Mucosa of rectum (tissue), 2 donors: ENCODE data around the gene EIF2S3.

Source experiments
- H3K27ac ChIP-seq, 2 donors: one replicate each; pipeline ENCODE4 v1.7.0; 2013; ENCODE audit warnings: inconsistent platforms in 2 of 2, low read depth in 2 of 2, low read length in 2 of 2
- H3K27me3 ChIP-seq, 2 donors: one replicate each; pipeline ENCODE4 v1.7.0; 2013; ENCODE audit warnings: low read length in 2 of 2; ENCODE audit not compliant: control insufficient read depth in 2 of 2, insufficient read depth in 2 of 2
- H3K36me3 ChIP-seq, 2 donors: one replicate each; pipeline ENCODE4 v1.7.0; 2013; ENCODE audit warnings: low read length in 2 of 2; ENCODE audit not compliant: control insufficient read depth in 2 of 2, insufficient read depth in 2 of 2
- H3K4me1 ChIP-seq, 2 donors: one replicate each; pipeline ENCODE4 v1.7.0; 2013; ENCODE audit warnings: low read length in 2 of 2, mild to moderate bottlenecking in 1 of 2; ENCODE audit not compliant: control insufficient read depth in 2 of 2, insufficient read depth in 2 of 2
- H3K4me3 ChIP-seq, 2 donors: one replicate each; pipeline ENCODE4 v1.7.0; 2013; ENCODE audit warnings: low read length in 2 of 2
- H3K9ac ChIP-seq, 2 donors: one replicate each; pipeline ENCODE4 v1.7.0; 2013; ENCODE audit warnings: low read length in 2 of 2, low read depth in 1 of 2, mild to moderate bottlenecking in 1 of 2
- H3K9me3 ChIP-seq, 2 donors: one replicate each; pipeline ENCODE4 v1.7.0; 2013; ENCODE audit warnings: low read length in 2 of 2; ENCODE audit not compliant: control insufficient read depth in 2 of 2
- donor health status: healthy.
- donor health status: Normal muscosa, but diverticular disease.

EIF2S3 gene

DNA sequence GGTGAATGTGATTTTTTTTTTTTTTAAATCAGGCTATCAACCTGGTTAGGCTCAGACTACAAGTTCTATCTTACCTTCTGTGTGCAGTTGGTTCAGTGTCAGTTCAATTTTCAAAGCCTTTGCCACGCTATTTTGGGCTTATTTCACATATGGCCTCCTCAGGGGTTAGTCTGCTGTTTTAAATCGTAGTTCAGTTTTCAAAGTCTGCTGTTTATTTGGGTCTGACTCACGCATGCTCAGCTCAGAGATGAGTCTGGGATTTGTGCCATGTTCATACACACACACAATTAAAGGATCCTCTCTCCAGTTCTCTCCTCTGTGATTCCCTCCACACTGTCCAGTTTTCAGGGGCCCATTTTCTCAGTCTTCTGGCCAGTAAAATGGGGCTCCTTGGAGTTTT is 62.5 kb downstream of the EIF2S3 start:
- H3K27ac ChIP-seq: no peak overlapping the region
- no peak overlapping the region for H3K4me3 ChIP-seq
- H3K9me3 ChIP-seq: no peaks in the 10 kb centered on the region
- no peaks in the 10 kb centered on the region for H3K27me3 ChIP-seq
- H3K4me1 ChIP-seq: no peaks in the 10 kb centered on the region
- no peaks in the 10 kb centered on the region for H3K36me3 ChIP-seq
- no peak overlapping the region for H3K9ac ChIP-seq

DNA sequence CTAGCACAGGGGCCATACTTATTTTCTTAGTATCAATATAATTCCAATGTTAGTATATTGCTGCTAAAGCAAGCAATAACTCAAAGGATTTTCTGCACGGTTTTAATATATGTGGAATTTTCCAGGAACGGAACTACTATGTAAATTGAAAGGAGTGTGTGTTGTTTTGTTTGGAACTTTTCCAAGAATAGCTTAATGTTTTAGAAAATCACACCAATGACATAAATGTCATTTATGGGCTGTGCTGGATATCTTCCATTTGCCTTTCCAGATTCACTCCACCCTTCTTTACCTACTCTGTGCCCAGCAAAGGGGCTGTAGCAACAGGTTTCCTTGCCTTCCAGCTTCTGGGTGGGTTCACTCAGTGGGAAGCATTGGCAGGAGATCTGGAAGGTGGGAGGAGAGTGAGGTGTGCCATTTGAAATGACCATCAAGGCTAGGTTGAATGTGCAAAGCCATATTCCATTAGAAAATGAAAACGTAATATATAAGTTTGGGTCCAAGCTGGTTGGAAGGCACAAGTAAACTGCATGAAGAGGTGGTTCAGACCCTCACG is 69.6 kb downstream of the EIF2S3 start:
- H3K9ac ChIP-seq: no peak overlapping the region
- no peaks in the 10 kb centered on the region for H3K36me3 ChIP-seq
- no peaks in the 10 kb centered on the region for H3K9me3 ChIP-seq
- H3K27me3 ChIP-seq: peaks cover 7 to 14% of the 10 kb centered on the region in 2 donors
- no peak overlapping the region for H3K27ac ChIP-seq
- H3K4me1 ChIP-seq: no peaks in the 10 kb centered on the region
- no peak overlapping the region for H3K4me3 ChIP-seq

DNA sequence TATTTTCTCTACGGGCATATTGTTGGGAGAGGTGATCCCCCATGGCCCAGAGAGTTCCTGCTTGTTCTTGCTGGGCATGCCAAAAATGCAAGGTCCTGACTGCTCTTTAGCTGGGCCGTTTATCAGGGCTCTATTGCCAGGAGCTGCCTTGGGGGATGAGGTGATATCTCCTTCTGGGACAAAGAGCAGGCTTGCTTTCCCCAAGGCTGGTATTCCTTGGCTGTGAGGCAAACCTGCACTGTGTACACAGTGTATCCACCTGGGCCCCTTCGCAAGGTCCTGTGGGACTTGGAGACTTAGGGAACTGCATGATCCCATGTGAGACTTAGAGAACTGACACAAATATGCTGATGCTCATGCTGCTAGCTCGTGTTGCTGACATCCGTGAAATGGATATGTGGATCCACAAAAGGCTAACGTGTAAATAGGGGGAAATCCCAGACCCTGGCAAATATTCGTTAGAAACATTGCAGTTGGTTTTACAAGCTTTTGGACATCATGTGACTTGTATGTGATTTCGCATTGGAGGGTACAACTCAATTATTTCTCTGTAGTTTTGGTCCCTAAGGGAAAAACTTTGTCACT is 70.4 kb downstream of the EIF2S3 start:
- peaks cover 7 to 14% of the 10 kb centered on the region in 2 donors for H3K27me3 ChIP-seq
- H3K4me1 ChIP-seq: no peaks in the 10 kb centered on the region
- H3K36me3 ChIP-seq: no peaks in the 10 kb centered on the region
- H3K4me3 ChIP-seq: no peak overlapping the region
- no peaks in the 10 kb centered on the region for H3K9me3 ChIP-seq
- H3K27ac ChIP-seq: no peak overlapping the region
- no peak overlapping the region for H3K9ac ChIP-seq
